Ramos (cell line): ENCODE results near the gene PRRG1.
"Not testable (repeated sequence)": the region's sequence is repeated elsewhere in the genome, so short reads cannot be mapped to it uniquely, and the experiment has no call there.

Experiments used
- in situ Hi-C: fragments of 300-500 bp; cut with MboI; formaldehyde crosslinking; loops from one replicate; pipeline ENCODE4 v1.14.3; 2022; ENCODE audit warnings: low sequenced_read_pairs; ENCODE audit not compliant: unreplicated experiment

Gene PRRG1

DNA sequence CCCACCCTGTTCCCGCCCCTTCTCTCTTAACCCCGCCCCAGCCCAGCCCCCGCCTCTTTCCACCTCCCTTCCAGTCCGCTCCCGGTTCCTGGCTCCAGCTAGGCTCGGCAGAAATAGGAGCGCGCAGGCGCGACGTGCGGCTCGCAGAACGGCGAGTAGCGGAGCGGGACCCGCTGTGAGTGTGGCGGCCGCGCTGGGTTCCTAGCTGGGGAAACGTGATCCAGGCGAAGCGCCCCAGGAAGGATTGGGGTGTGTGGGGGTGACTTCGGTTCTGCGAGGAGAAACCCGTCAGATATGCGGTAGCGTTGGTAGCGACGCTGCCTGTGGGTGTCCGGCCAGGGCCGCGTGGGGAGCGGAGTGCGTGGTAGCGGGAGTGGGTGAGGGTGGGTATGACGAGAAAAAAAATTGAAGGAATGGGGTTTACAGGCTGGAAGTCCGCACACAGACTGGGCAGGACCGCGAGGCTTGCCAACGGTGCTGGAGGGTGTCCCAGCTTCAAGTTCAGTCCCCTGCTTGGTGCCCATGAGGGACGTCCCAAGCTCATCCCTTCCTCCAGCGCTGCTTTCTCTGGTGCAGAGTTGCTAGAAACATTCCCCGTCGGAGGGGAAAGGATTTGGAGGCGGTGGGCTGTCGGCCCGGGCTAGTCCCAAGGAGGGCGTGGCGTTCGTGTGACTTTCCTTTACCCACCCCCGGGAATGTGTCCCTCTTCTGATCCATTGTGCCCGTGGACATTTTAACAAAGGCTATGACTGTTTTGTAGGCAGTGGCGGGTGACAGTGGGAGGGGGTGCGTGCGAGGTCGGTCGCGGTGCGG lies at the start of gene PRRG1:
Gene PRRG1, plus strand, starts transcription at position 144 of the 813 bp plus-strand sequence. CDS start 56,886 bp downstream, outside the sequence.
- in situ Hi-C loops: no loop called here

DNA sequence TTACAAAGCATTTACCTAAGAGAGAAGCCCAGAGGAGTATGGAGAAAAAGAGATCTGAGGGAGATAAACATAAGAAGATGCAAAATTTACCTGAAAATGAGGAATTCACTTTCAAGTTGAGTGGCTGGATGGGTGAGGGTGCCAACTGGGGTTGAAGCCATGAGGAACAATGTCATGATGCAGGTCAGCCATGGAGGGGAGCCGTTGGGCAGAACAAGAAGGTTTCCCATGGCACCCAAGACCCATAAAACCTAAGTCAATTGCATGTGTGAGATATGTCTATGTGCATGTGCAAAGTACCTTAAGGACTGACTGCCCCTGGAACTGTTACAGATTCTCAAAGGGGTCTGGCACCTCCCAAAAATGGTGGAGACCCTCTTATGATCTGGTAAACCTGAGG lies 46.6 kb upstream of the PRRG1 start:
- in situ Hi-C loops: no loop called here

DNA sequence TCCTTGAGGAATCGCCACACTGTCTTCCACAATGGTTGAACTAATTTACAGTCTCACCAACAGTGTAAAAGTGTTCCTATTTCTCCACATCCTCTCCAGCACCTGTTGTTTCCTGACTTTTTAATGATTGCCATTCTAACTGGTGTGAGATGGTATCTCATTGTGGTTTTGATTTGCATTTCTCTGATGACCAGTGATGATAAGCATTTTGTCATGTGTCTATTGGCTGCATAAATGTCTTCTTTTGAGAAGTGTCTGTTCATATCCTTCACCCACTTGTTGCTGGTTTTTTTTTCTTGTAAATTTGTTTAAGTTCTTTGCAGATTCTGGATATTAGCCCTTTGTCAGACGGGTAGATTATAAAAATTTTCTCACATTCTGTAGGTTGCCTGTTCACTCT lies 43.9 kb upstream of the PRRG1 start:
- in situ Hi-C loops: not testable (repeated sequence)

DNA sequence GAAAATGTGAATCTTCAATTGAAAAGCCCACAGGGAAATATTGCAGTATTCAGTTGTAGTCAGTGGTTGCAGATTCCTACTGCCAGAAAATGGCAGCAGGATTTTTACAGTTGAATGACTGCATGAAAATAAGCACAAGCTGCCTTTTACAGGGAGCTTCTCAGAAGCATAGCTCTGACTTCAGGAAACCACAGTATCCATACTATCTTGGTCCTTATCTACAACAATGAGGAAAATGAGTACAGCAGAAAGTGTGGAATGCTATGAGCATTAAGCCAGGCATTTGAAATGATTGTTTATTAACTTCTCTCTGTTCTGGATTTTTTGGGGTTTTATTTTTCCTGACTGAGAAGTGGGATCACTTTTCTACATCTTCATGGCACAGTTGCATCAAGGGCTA lies 34.6 kb upstream of the PRRG1 start:
- in situ Hi-C loops: no loop called here

DNA sequence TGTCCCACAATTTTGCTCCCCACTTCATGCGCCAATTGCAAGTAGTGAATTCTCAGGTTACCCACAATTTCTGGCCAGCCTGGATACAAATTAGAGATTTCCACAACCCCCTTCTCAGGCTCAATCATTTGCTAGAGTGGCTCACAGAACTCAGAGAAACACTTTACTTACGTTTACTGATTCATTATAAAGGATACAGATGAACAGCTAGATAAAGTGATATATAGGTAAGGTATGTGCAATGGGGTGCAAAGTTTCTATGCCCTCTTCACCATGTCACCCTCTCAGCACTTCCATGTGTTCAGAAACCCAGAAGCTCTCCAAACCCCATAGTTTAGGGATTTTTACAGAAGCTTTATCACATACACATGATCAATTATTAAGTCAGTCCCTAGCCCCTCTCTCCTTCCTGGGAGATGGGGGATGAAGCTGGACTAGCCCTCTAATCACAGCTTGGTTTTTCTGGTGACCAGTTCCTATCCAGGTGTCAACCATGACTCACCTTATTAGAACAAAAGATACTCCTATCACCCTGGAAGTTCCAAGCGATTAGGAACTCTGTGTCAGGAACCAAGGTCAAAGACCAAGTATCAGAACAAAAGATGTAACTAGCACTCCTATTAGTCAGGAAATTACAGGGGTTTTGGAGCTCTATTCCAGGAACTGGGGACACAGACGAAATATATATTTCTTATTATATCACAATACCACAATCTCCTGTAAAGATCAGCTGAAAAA lies 33.5 kb upstream of the PRRG1 start:
- in situ Hi-C loops: no loop called here

DNA sequence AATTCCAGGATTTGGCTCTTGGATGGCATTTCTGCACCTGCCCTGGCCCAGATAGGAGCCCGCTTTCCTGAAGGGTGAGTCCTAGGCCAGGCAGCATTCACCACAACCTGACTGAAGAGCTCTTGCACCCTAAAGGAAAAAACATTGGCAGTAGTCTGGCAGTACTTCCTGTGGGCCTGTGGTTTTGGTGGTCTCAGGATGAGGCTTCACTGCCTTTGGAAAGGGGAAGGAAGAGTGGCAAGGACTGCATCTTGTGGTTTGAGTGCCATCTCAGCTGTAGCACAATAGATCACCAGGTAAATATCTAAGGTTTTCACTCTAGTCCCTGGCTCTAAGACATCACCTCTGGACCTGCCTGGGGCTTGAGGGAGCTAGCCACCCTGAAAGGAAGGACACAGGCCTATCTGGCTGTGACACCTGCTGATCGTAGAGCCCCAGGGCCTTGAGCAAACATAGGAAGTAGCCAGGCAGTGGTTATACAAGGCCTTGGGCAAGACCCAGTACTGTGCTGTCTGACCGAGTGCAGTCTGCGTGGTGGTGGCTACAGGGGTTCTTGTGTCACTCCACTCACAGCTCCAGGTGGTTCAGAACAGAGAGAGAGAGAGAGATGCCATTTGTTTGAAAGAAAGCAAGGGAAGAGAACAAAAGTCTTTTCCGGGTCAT lies 28.5 kb upstream of the PRRG1 start:
- in situ Hi-C loops: no loop called here

DNA sequence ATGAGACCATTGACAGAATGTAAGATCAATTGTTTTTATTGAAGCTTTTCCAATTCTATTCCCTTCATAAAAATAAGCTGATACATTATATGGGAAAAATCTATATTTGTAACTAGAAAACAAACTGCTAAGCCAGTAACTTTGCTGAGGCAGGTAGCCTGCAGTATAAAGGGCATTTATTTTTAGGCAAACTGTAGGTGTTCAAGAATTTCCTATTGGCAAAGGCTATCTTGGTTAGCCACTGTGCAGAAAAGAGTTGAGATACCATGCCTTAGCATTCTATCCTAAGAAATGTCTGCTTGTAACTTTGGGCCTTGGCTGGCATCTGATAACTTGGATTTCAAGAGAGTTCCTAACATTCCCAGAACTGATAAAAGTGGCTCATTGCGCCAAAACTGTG lies 18.5 kb upstream of the PRRG1 start:
- in situ Hi-C loops: no loop called here

DNA sequence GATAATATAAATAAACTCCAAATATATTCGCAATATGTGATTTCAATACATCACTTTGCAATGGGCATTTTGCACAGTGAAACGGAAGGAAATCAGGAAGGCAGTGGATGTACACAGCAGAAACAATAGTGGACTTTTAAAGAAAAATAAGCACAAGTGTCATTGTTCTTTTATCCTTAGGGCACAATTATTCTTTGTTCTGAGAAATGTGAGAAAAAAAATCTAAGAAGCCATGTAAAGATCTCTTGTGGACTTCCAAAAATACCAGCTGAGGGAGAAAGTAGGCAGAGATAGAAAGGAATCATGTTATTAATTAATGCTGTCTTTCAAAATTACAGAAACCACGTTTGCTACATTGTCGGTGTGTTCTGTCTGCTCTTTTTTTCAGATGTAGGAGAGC lies 17.6 kb upstream of the PRRG1 start:
- in situ Hi-C loops: no loop called here

DNA sequence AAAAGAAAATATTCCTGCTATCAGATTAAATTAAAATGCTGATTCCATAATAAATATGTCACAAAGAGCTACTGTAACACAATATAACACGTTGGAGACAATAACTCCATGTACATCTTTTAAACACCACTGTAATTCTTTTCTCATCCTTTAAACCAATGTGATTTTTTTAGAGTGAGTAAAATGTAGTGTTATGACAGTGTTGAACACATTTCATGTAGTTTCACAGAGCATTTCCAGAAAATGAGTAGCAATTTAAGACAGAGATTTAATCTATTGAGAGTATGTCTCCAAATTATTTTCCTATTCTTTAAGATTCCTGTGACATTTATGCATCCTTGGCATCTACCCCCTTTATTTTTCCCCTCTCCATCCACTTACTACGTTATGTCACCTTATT lies 17.1 kb upstream of the PRRG1 start:
- in situ Hi-C loops: no loop called here

DNA sequence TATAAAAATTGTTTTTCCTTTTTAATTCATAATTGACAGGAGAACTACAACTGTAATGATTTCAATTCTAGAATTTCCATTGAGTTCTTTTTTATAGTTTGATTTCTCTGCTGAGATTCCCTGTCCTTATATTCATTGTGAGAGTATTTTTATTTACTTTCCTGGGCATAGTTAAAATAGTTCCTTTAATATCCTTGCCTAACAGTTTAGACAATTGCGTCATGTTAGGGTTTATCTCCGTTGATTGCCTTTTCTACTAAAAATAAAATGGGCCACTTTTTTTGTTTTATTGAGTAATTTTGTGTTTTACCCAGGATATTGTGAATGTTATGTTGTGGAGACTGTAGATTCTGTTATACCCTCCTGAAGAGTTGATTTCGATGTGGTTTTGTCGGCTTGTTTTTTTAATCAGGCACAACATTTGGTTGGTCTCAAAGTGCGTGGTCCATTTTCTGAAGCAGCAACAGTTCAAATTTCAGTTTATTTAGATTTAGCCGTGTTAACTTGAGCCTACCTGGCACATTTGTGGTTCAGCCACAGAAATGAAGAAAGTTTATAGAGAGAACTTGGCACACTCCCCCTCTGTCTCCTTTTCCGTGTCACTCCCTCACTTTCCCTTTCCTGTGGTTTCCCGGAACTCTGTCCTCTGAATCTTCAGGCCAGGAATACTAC lies 16.0 kb upstream of the PRRG1 start:
- in situ Hi-C loops: no loop called here

DNA sequence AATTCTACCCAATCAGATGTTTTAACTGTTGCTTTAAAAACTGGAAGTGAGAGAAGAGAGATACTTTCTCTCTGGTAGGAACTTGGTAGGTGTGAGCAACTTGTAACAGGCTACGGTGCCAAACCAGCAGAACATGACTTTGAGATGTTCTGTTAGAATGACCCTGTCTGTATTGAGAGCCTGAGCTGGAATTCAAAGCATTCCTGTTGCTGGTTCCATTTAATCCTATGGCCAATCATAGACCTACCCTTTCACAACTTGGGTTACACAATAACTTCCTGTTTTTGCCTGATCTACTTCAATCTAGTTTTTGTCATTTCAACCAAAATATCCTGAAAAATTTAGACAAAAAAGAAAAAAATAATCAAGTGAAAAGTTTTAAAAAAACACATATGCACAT lies 1.7 kb upstream of the PRRG1 start:
- in situ Hi-C loops: no loop called here

DNA sequence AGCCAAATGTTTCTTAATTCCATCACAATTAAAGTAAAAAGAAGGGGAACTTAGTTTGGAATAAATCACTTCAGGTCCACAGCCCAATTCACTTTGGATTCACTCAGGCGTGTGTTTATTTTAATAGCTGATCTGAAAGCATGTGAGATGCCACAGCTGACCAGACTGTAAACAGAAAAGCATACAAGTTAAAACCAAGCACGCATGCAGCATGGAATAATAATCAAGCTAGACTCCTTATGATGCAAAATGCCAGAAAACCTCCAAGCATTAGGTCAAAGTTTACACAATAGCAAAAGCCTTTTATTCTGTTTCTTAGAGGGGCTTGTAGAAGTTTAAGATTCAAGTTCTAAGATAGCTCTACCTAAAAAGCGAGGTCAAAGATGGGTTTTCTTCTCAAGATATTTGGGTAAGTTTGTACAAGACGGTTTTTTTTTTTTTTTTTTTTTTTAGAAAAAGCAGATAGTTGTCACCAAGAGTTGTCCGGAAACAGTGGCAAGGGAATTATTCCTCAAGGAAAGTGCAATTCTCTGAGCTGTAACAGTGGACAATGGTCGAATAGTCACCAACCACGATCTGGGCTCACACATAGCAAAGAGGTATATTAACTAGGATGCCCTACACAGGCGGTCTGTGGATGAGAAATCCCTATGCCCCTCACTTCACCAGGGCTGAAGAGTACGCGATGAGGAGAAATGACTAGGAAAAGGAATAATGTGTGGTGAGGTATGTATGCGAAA lies 763 bp upstream of the PRRG1 start:
- in situ Hi-C loops: no loop called here

DNA sequence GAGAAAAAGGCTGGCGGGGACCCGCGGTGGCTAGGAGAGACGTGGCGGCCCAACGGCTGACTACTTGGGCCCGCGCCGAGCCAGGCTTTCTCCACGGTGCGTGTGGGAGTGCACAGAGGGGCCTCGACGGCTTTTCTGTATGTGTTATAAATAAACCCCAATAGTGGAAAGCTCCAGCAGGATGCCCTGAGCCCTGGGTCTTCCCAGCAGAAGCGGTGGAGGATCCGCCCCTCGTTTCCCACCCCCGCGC lies 268 bp upstream of the PRRG1 start:
- in situ Hi-C loops: no loop called here

DNA sequence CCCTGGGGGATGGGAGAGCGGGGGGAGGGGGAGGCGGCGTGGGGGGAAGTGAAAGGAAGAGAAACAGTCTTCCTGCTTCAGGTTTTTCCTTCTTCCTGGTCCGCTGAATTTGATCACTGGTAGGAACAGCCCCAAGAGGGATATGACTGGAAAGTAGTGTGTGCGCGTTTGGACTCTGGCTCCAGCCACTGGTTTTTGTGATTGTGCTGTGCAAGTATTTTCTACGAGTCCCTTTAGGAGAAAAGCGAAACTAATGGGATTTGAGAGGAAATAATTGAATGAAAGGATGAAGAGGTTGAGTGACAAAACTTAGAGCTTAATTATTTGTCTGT lies 836 bp downstream of the PRRG1 start:
- in situ Hi-C loops: no loop called here

DNA sequence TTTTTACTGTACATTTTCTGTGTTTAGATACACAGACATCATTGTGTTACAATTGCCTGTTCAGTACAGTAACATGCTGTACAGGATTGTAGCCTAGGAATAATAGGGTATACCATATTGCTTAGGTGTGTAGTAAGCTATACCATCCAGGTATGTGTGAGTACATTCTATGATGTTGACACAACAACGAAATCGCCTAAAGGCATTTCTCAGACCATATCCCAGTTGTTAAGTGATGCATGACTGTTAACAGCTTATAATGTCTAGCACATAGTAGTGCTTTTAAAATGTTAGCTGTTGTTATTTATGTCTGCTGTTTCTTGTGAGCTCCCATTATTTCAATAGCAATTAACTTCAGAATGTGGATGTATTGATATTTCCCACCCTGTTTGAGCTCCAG lies 4.5 kb downstream of the PRRG1 start:
- in situ Hi-C loops: no loop called here

DNA sequence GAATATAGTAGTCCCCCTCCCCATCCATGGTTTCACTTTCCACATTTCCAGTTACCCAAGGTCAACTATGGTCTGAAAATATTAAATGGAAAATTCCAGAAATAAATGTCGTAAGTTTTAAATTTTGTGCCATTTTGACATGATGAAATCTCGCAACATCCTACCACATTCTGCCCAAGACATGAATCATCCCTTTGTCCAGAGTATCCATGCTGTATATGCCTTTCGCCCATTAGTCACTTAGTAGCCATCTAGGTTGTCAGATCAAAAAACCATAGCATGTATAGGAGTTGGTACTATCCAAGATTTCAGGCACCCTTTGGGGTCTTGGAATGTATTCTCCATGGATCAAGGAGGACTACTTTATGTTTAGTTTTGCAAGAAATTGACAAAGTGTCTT lies 8.3 kb downstream of the PRRG1 start:
- in situ Hi-C loops: no loop called here

DNA sequence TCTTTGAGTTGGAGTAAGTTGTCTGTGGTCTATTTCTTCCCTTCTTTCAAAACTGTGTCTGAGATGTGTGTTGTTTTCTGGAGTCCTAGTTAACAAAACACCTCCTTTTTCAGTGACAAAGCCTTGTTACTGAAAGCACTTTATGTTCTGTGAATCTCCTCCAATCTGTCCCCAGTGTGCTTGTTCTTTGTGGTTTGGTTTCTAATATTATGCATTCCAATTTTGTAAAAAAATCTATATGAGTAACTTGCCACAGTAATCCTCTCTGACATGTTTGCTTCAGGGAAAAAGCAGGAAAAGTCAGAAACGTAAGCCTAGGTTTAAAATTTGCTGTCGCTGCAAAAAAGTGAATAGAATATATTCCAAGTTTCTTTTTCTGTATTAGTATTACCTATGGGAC lies 12.4 kb downstream of the PRRG1 start:
- in situ Hi-C loops: no loop called here

DNA sequence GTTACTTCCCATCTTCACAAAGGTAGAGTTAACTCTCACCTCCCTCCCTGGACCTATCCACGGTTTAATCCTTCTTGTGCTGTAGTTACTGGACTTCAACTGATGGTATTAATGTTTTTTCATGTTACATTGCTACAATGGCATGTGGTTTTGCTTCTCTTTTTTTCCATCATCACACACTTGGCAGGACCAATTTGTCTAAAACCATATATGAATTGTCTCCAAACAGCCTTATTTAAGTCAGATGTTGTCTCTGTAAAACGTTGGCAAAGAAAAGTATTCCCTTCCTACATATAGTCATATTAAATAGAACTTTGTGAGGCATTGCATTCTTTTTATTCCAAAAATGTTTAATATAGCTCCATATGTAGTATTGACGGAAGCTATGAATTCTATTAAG lies 15.5 kb downstream of the PRRG1 start:
- in situ Hi-C loops: no loop called here

DNA sequence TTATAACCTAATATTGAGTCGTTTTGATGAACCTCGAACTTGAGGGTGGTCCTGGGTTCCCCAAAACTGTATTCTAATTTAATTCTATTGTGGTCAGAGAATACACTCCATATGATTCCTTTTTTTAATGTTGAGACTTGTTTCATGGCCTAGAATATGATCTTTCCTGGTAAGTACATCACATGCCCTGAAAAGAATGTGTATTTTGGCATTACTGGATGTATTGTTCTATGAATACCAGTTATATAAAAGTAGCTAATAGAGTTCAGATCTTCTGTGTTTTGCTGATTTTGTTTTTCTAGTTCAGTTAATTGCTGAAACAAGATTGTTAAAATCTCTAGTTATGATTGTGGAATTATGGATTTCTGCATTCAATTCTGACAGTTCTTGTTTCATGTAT lies 18.8 kb downstream of the PRRG1 start:
- in situ Hi-C loops: no loop called here

DNA sequence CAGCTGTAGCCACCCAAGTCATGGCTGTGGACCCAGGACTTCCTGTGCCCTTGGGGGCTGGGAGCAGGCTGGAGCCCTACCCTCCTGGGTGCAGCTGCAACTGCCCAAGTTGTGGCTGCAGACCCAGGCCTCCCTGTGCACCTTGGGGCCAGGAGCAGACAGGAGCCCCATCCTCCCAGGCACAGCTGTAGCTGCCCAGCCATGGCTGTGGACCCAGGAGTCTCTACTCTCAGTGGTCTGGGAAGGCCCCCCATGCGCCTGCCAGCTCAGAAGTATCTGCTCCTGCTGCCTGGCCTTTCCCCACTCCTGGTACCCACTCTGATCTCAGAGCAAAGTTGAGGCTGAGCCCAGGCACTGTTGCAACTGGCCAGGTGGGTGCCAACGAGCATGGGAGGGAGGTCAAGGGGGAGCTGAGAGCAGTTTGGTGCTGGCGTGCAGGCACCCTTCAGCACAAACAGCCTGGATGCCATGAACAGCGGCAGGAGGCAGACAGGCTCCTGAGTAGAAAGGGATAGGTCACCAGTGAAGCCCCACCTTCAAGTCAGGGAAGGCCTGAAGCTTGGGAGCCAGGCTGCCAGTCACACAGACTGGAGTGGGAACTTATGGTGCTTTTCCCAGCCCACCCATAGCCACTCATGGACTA lies 21.5 kb downstream of the PRRG1 start:
- in situ Hi-C loops: no loop called here
